Measurements from ENCODE around the gene PDLIM4.

The PDLIM4 gene

GRCh38 chr5:132281856-132282614, 24.5 kb downstream of the PDLIM4 start:
- DNase-seq (ENCODE audit: low read depth in 3 of 3): no peak

- no peak for DNase-seq (ENCODE audit: low read depth in 3 of 3)
Measured at GRCh38 chr5:132283423-132284043, 26.0 kb downstream of the PDLIM4 start.

- no peak for DNase-seq (ENCODE audit: low read depth in 3 of 3)
Measured at GRCh38 chr5:132289097-132289496, 31.6 kb downstream of the PDLIM4 start.

- DNase-seq (ENCODE audit: low read depth in 3 of 3): no peak
Measured at GRCh38 chr5:132291026-132291425, 33.5 kb downstream of the PDLIM4 start.

GRCh38 chr5:132293066-132293991, 35.8 kb downstream of the PDLIM4 start:
- DNase-seq (ENCODE audit: low read depth in 3 of 3): peak; percentile 59 to 85 (median 63)

GRCh38 chr5:132293992-132294727, 36.7 kb downstream of the PDLIM4 start, which contains the start of gene SLC22A4:
TSS of gene SLC22A4 (plus strand) at chr5:132294394. CDS start at chr5:132294617, 223 bp downstream.
- peak; percentile 60 to 88 (median 69) for DNase-seq (ENCODE audit: low read depth in 3 of 3)

- DNase-seq (ENCODE audit: low read depth in 3 of 3): peak; percentile 49 to 84 (median 59)
Measured at GRCh38 chr5:132294728-132295504, 37.4 kb downstream of the PDLIM4 start.

- no peak for DNase-seq (ENCODE audit: low read depth in 3 of 3)
Measured at GRCh38 chr5:132295505-132296411, 38.3 kb downstream of the PDLIM4 start.

GRCh38 chr5:132296412-132297016, 39.0 kb downstream of the PDLIM4 start:
- DNase-seq (ENCODE audit: low read depth in 3 of 3): no peak

GRCh38 chr5:132297211-132297940, 39.9 kb downstream of the PDLIM4 start:
- no peak for DNase-seq (ENCODE audit: low read depth in 3 of 3)

GRCh38 chr5:132298298-132299212, 41.1 kb downstream of the PDLIM4 start:
- no peak for DNase-seq (ENCODE audit: low read depth in 3 of 3)

GRCh38 chr5:132299917-132300316, 42.4 kb downstream of the PDLIM4 start:
- no peak for DNase-seq (ENCODE audit: low read depth in 3 of 3)

- no peak for DNase-seq (ENCODE audit: low read depth in 3 of 3)
Measured at GRCh38 chr5:132300577-132301343, 43.3 kb downstream of the PDLIM4 start.

- DNase-seq (ENCODE audit: low read depth in 3 of 3): no peak
Measured at GRCh38 chr5:132301344-132302271, 44.1 kb downstream of the PDLIM4 start.

- DNase-seq (ENCODE audit: low read depth in 3 of 3): no peak
Measured at GRCh38 chr5:132302413-132302812, 44.9 kb downstream of the PDLIM4 start.

All from stimulated activated CD4-positive, alpha-beta T cell treated with anti-CD3 and anti-CD28 coated beads, TNF-alpha, amount 100 ng/mL, for 24 hours (primary cell).